CD8-positive, alpha-beta memory T cell (primary cell): Measurements from ENCODE around the gene OMA1. TPM values are rescaled to one million over a fixed set of nuclear protein-coding genes. Genes with fewer than 3 reads are reported as not detected.
"Not testable (repeated sequence)": the region's sequence is repeated elsewhere in the genome, so short reads cannot be mapped to it uniquely, and the experiment has no call there.

Experiments used
- CTCF ChIA-PET: fragments of 350-600 bp; sonication (Branson Sonifier 250); formaldehyde crosslinking; loops from one replicate; lab custom pipeline; 2021; ENCODE audit warnings: antibody characterized with exemption; lab: Charles Lee
- POLR2A ChIA-PET: fragments of 350-600 bp; sonication (Branson Sonifier 250); formaldehyde crosslinking; loops from one replicate; lab custom pipeline; 2021; ENCODE audit warnings: antibody characterized with exemption; lab: Charles Lee
- DNase-seq, 5 donors: peaks; one replicate each; pipeline versions ENCODE4 v3.0.0 to v3.0.0-alpha.2; 2020 to 2022; ENCODE audit warnings: mixed read lengths in 1 of 5
- H3K27ac ChIP-seq: one replicate; pipeline ENCODE4 v1.7.0; 2013; ENCODE audit warnings: low read depth, mild to moderate bottlenecking, low read length, moderate library complexity
- H3K27me3 ChIP-seq: 2 replicates; pipeline ENCODE4 v1.7.0; 2013; ENCODE audit warnings: low read length, mild to moderate bottlenecking; ENCODE audit not compliant: insufficient read depth, poor library complexity, severe bottlenecking
- H3K36me3 ChIP-seq: 2 replicates; pipeline ENCODE4 v1.7.0; 2013; ENCODE audit warnings: mild to moderate bottlenecking, low read length, moderate library complexity; ENCODE audit not compliant: insufficient read depth
- H3K4me1 ChIP-seq: 2 replicates; pipeline ENCODE4 v1.7.0; 2013; ENCODE audit warnings: mild to moderate bottlenecking, low read length, moderate library complexity; ENCODE audit not compliant: insufficient read depth
- H3K4me3 ChIP-seq: 2 replicates; pipeline ENCODE4 v1.7.0; 2013; ENCODE audit warnings: mild to moderate bottlenecking, low read length
- H3K9me3 ChIP-seq: 2 replicates; pipeline ENCODE4 v1.7.0; 2013; ENCODE audit warnings: mild to moderate bottlenecking, low read length
- H3K27ac Mint-ChIP-seq, 8 donors: one replicate each; pipeline ENCODE4 v1.8.0; 2020 to 2021; ENCODE audit warnings: mixed read lengths in 8 of 8, mild to moderate bottlenecking in 6 of 8, inconsistent platforms in 3 of 8, moderate library complexity in 3 of 8
- H3K27me3 Mint-ChIP-seq, 2 donors: one replicate each; pipeline ENCODE4 v1.8.0; 2020 to 2021; ENCODE audit warnings: mixed read lengths in 2 of 2, mild to moderate bottlenecking in 1 of 2, moderate library complexity in 1 of 2
- H3K36me3 Mint-ChIP-seq, 3 donors: one replicate each; pipeline ENCODE4 v1.8.0; 2020 to 2021; ENCODE audit warnings: mixed read lengths in 3 of 3, inconsistent platforms in 1 of 3, mild to moderate bottlenecking in 1 of 3
- H3K4me1 Mint-ChIP-seq, 3 donors: one replicate each; pipeline ENCODE4 v1.8.0; 2020 to 2021; ENCODE audit warnings: mixed read lengths in 3 of 3, inconsistent platforms in 1 of 3, mild to moderate bottlenecking in 1 of 3
- H3K4me3 Mint-ChIP-seq, 7 donors: one replicate each; pipeline ENCODE4 v1.8.0; 2020 to 2021; ENCODE audit warnings: mixed read lengths in 7 of 7, mild to moderate bottlenecking in 6 of 7, moderate library complexity in 4 of 7, inconsistent platforms in 2 of 7
- H3K9me3 Mint-ChIP-seq, 5 donors: one replicate each; pipeline ENCODE4 v1.8.0; 2020 to 2022; ENCODE audit warnings: mixed read lengths in 5 of 5, mild to moderate bottlenecking in 3 of 5, moderate library complexity in 2 of 5, inconsistent platforms in 1 of 5
- polyA plus RNA-seq: library from polyadenylated mRNA; unstranded; fragments of 300-500 nt; fragmentation: Illumina TruSeq; gene quantifications from one replicate; pipeline ENCODE4 v1.2.3, GENCODE V29; 2021
- total RNA-seq, 2 experiments: library from RNA; stranded (reverse); gene quantifications; one replicate each; pipeline ENCODE4 v1.2.3, GENCODE V29; 2021

Gene OMA1
- total and polyA plus RNA-seq, 3 experiments from 2014 or later, result 15.9 to 40.5 (median 17.6) TPM

- Histone ChIP-seq H3K9me3 (no peaks in the 10 kb centered on the region), H3K27ac (no peak overlapping the region), H3K4me1 (no peaks in the 10 kb centered on the region), H3K27me3 (no peaks in the 10 kb centered on the region), H3K4me3 (no peak overlapping the region), H3K36me3 (no peaks in the 10 kb centered on the region)
- no peak for DNase-seq
- no peaks in the 10 kb centered on the region for H3K4me1 Mint-ChIP-seq
- no peaks in the 10 kb centered on the region for H3K36me3 Mint-ChIP-seq
- H3K27ac Mint-ChIP-seq, result no peak overlapping the region
- POLR2A ChIA-PET, result no interaction called here
- peaks cover 0 to 4% (median 0%) of the 10 kb centered on the region in 5 donors for H3K9me3 Mint-ChIP-seq
- H3K27me3 Mint-ChIP-seq, result peaks cover 16 to 64% of the 10 kb centered on the region in 2 donors
- CTCF ChIA-PET, result no interaction called here
- H3K4me3 Mint-ChIP-seq, result no peak overlapping the region
Measured at GRCh38 chr1:58585581-58586151, 39.1 kb upstream of the OMA1 start.

DNA sequence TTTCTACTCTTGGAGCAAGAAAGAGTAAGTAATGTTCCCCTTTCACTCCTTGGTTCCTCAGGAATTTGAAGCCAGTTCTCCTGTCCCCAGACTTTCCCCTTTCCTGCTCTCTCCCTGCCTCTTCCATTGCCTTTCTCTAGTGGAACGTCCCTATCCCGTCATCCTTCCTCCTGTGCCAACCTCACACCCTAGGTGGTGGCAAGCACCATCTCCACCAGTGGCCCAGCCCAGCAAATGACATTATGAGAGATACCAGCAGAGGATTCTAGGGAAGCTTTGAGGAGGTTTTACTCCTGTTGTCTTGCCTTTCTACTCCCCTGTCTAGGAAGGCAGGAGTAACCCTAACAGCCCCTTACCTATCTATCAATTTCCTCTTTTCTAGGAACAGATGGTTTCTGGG lies 38.6 kb upstream of the OMA1 start:
- Histone ChIP-seq H3K27me3 (no peaks in the 10 kb centered on the region), H3K27ac (no peak overlapping the region), H3K4me1 (no peaks in the 10 kb centered on the region), H3K9me3 (no peaks in the 10 kb centered on the region), H3K36me3 (no peaks in the 10 kb centered on the region), H3K4me3 (no peak overlapping the region)
- Mint-ChIP-seq H3K36me3 (no peaks in the 10 kb centered on the region), H3K9me3 (peaks cover 0 to 4% (median 0%) of the 10 kb centered on the region in 5 donors), H3K4me3 (no peak overlapping the region), H3K27me3 (peaks cover 17 to 61% of the 10 kb centered on the region in 2 donors), H3K4me1 (no peaks in the 10 kb centered on the region), H3K27ac (no peak overlapping the region)
- DNase-seq, result no peak
- CTCF ChIA-PET, result no interaction called here
- POLR2A ChIA-PET, result no interaction called here

- no peak for DNase-seq
- Histone ChIP-seq H3K27me3 (no peaks in the 10 kb centered on the region), H3K27ac (no peak overlapping the region), H3K4me3 (no peak overlapping the region), H3K9me3 (no peaks in the 10 kb centered on the region), H3K4me1 (no peaks in the 10 kb centered on the region), H3K36me3 (no peaks in the 10 kb centered on the region)
- H3K36me3 Mint-ChIP-seq, result peaks cover 0 to 4% (median 0%) of the 10 kb centered on the region in 3 donors
- no peaks in the 10 kb centered on the region for H3K4me1 Mint-ChIP-seq
- peaks cover 0 to 4% (median 0%) of the 10 kb centered on the region in 5 donors for H3K9me3 Mint-ChIP-seq
- POLR2A ChIA-PET, result no interaction called here
- H3K27me3 Mint-ChIP-seq, result peaks cover 22 to 65% of the 10 kb centered on the region in 2 donors
- no peak overlapping the region for H3K27ac Mint-ChIP-seq
- CTCF ChIA-PET, result no interaction called here
- H3K4me3 Mint-ChIP-seq, result no peak overlapping the region
Measured at GRCh38 chr1:58584082-58584895, 37.8 kb upstream of the OMA1 start.

DNA sequence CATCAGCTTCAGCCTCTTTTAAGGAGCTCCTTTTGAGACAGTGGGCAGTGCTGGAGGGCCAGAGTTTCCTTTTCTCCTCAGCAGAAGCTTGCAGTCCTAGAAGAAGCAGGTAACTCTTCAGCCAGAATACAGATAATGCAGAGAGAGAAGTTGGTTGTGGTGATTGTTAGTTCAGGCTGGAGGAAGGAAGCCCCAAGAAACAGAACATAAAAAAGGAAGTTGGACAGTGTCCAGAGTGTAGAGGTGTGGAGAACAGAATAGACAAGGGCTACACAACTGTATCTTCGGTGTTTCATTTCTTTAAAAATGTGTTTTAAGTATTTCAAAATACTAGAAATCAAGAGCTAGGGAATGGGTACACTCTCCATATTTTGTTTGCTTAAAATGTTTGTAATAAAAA lies 37.0 kb upstream of the OMA1 start:
- Histone ChIP-seq H3K36me3 (no peaks in the 10 kb centered on the region), H3K4me1 (no peaks in the 10 kb centered on the region), H3K4me3 (no peak overlapping the region), H3K27me3 (no peaks in the 10 kb centered on the region), H3K9me3 (no peaks in the 10 kb centered on the region), H3K27ac (no peak overlapping the region)
- Mint-ChIP-seq H3K4me3 (no peak overlapping the region), H3K4me1 (no peaks in the 10 kb centered on the region), H3K36me3 (peaks cover 0 to 5% (median 0%) of the 10 kb centered on the region in 3 donors), H3K27ac (no peak overlapping the region), H3K27me3 (peaks cover 24 to 63% of the 10 kb centered on the region in 2 donors), H3K9me3 (peaks cover 0 to 5% (median 0%) of the 10 kb centered on the region in 5 donors)
- POLR2A ChIA-PET, result no interaction called here
- no peak for DNase-seq
- CTCF ChIA-PET, result no interaction called here

GRCh38 chr1:58582143-58582542 lies 35.6 kb upstream of the OMA1 start:
- DNase-seq, POLR2A ChIA-PET: not testable (repeated sequence)

GRCh38 chr1:58581641-58582040 lies 35.1 kb upstream of the OMA1 start:
- Histone ChIP-seq H3K27me3 (peaks cover 6% of the 10 kb centered on the region), H3K4me1 (no peaks in the 10 kb centered on the region), H3K4me3 (no peak overlapping the region), H3K36me3 (no peaks in the 10 kb centered on the region), H3K9me3 (no peaks in the 10 kb centered on the region), H3K27ac (no peak overlapping the region)
- ChIA-PET CTCF (no interaction called here), POLR2A (no interaction called here)
- H3K9me3 Mint-ChIP-seq, result peaks cover 0 to 11% (median 0%) of the 10 kb centered on the region in 5 donors
- H3K4me1 Mint-ChIP-seq, result peaks cover 4 to 11% (median 6%) of the 10 kb centered on the region in 3 donors
- no peak overlapping the region for H3K4me3 Mint-ChIP-seq
- H3K27me3 Mint-ChIP-seq, result peaks cover 25 to 64% of the 10 kb centered on the region in 2 donors
- DNase-seq, result no peak
- no peak overlapping the region for H3K27ac Mint-ChIP-seq
- peaks cover 0 to 5% (median 0%) of the 10 kb centered on the region in 3 donors for H3K36me3 Mint-ChIP-seq

More at GRCh38 chr1:58582143-58582542, 35.6 kb upstream of the OMA1 start:
- H3K27ac ChIP-seq, H3K36me3 ChIP-seq, H3K27ac Mint-ChIP-seq, H3K4me1 ChIP-seq, H3K4me3 ChIP-seq, H3K9me3 ChIP-seq, H3K36me3 Mint-ChIP-seq, H3K4me3 Mint-ChIP-seq, CTCF ChIA-PET, H3K27me3 ChIP-seq: not testable (repeated sequence)
- Mint-ChIP-seq H3K4me1 (peaks cover 4 to 11% (median 6%) of the 10 kb centered on the region in 3 donors), H3K9me3 (peaks cover 0 to 11% (median 0%) of the 10 kb centered on the region in 5 donors), H3K27me3 (peaks cover 24 to 68% of the 10 kb centered on the region in 2 donors)

- Histone ChIP-seq H3K9me3 (no peaks in the 10 kb centered on the region), H3K27ac (no peak overlapping the region), H3K27me3 (peaks cover 13% of the 10 kb centered on the region), H3K4me1 (no peaks in the 10 kb centered on the region), H3K36me3 (no peaks in the 10 kb centered on the region), H3K4me3 (no peak overlapping the region)
- ChIA-PET CTCF (no interaction called here), POLR2A (no interaction called here)
- Mint-ChIP-seq H3K36me3 (peaks cover 0 to 5% (median 0%) of the 10 kb centered on the region in 3 donors), H3K27me3 (peaks cover 31 to 68% of the 10 kb centered on the region in 2 donors), H3K9me3 (peaks cover 0 to 11% (median 0%) of the 10 kb centered on the region in 5 donors), H3K4me1 (peaks cover 7 to 23% (median 16%) of the 10 kb centered on the region in 3 donors), H3K27ac (no peak overlapping the region), H3K4me3 (no peak overlapping the region)
- DNase-seq, result no peak
Measured at GRCh38 chr1:58580186-58580585, 33.7 kb upstream of the OMA1 start.

DNA sequence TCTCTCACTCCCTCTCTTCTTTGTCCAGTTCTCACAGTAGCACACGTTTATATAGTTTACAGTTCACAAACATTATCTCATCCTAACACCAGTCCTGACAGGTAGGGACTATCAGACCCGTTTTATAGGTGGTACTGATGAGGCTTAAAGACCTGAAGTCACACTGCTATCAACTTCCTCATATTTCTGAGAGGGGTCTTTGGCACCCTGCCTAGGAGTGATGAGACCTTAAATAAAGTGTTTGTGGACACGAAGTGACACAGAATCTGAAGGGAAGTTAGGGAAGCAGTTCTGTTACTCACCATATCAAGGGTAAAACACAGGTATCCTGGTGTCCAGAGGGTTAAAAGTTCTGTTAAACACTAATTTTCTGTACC lies 31.1 kb upstream of the OMA1 start:
- peaks cover 29 to 67% of the 10 kb centered on the region in 2 donors for H3K27me3 Mint-ChIP-seq
- H3K27ac Mint-ChIP-seq, result peak overlapping the region in 1 of 8 donors; percentile 11
- H3K4me3 Mint-ChIP-seq, result peak overlapping the region in 6 of 7 donors; percentile 0 to 57 (median 10)
- no peak overlapping the region for H3K4me3 ChIP-seq
- H3K9me3 ChIP-seq, result no peaks in the 10 kb centered on the region
- peaks cover 6% of the 10 kb centered on the region for H3K4me1 ChIP-seq
- H3K9me3 Mint-ChIP-seq, result peaks cover 0 to 9% (median 0%) of the 10 kb centered on the region in 5 donors
- no peaks in the 10 kb centered on the region for H3K36me3 ChIP-seq
- DNase-seq, result no peak
- ChIA-PET CTCF (no interaction called here), POLR2A (no interaction called here)
- H3K27me3 ChIP-seq, result peaks cover 16% of the 10 kb centered on the region
- no peak overlapping the region for H3K27ac ChIP-seq
- peaks cover 0 to 5% (median 0%) of the 10 kb centered on the region in 3 donors for H3K36me3 Mint-ChIP-seq
- peaks cover 13 to 35% (median 29%) of the 10 kb centered on the region in 3 donors for H3K4me1 Mint-ChIP-seq
